Measurements from ENCODE around the gene TMEM221.

The TMEM221 gene

DNA sequence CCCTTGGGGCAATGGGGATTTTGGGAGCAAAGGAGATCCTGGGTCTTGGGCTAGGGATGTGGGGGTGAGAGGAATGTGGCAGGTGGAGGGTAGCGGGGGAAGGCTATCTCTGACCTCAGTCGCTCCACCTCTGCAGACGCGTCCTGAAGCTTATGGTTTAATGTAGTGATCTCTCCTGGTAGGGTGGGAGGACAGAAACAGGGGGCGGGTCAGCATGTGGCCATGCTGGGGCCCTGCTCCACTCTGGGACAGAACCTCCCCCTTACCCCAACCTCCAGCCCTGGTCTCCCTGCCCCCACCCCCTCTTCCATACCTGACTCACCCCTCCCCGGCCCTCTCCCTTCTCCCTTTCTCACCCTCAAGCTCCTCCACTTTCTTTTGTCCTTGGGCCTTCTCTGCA, 44.5 kb downstream of the TMEM221 start:
- H3K4me3 ChIP-seq (ENCODE audit: low read depth, low read length) = no peak overlapping the region
- TF ChIP-seq, protein P1, sequence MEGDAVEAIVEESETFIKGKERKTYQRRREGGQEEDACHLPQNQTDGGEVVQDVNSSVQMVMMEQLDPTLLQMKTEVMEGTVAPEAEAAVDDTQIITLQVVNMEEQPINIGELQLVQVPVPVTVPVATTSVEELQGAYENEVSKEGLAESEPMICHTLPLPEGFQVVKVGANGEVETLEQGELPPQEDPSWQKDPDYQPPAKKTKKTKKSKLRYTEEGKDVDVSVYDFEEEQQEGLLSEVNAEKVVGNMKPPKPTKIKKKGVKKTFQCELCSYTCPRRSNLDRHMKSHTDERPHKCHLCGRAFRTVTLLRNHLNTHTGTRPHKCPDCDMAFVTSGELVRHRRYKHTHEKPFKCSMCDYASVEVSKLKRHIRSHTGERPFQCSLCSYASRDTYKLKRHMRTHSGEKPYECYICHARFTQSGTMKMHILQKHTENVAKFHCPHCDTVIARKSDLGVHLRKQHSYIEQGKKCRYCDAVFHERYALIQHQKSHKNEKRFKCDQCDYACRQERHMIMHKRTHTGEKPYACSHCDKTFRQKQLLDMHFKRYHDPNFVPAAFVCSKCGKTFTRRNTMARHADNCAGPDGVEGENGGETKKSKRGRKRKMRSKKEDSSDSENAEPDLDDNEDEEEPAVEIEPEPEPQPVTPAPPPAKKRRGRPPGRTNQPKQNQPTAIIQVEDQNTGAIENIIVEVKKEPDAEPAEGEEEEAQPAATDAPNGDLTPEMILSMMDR (IDR thresholded peaks at IDR 0.05; ENCODE audit: low read depth, low read length) = no peak

DNA sequence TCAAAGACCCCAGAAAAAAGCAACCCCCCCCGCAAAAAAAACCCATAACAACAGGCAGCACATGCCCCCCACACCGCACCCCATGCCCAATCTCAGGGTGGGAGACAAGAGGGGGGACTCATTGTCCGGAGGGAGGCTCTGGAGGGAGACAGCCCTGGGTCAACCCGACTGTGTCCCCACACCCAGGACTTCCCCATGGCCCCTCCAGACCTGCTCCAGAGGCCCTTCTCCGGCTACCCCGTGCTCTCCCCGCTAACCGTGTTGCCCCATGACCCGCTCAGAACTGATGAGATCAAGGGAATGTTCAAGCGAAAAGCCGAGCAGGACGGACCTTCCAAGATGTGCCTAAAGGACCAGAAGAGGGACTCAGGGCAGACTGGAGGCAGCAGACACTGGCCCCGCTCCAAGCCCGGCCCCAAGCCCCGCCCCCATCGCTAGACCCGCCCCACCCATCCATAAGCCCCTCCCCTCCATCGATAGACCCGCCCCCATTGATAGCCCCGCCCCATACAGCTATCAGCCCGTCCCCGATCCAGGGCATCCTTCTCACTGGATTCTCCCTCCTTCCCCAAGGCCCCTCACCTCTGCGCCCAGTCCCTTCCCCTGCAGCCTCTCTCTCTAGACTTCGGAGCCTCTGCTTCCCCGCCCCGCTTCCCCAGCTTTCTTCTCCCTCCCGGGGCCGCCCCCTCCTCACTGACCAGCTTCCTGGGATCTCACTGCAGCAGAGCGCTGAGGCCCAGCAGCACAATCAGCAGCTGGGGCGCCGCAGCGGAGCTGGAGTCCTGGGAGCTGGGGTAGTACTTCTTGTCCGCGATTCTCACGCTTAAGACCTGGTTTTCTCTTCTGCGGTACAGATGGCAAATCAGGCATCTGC, 45.2 kb downstream of the TMEM221 start:
- TF ChIP-seq, protein P1 (IDR thresholded peaks at IDR 0.05; ENCODE audit: low read depth, low read length) = no peak
- H3K4me3 ChIP-seq (ENCODE audit: low read depth, low read length) = no peak overlapping the region

DNA sequence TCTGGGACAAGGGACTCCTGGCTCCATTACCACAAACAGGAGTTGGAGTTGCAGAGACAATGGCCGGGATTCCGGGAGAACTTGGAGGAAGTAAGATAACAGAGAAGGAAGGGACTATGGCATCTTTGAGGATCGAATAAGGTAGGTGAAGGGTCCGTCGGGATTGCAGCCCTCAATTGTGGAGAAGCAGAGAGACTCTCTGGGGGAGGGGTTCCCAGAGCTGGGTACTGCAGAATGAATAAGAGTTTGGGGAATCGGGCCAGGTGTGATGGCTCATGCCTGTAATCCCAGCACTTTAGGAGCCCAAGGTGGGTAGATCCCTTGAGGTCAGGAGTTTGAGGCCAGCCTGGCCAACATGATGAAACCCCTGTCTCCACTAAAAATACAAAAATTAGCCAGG, 46.8 kb downstream of the TMEM221 start:
- no peak overlapping the region for H3K4me3 ChIP-seq (ENCODE audit: low read depth, low read length)
- TF ChIP-seq, protein P1 (IDR thresholded peaks at IDR 0.05; ENCODE audit: low read depth, low read length) = no peak

- H3K4me3 ChIP-seq (ENCODE audit: low read depth, low read length) = no peak overlapping the region
- TF ChIP-seq, protein P1 (IDR thresholded peaks at IDR 0.05; ENCODE audit: low read depth, low read length) = no peak
These were observed 49.5 kb downstream of the TMEM221 start for GRCh38 chr19:17398902-17399527.

DNA sequence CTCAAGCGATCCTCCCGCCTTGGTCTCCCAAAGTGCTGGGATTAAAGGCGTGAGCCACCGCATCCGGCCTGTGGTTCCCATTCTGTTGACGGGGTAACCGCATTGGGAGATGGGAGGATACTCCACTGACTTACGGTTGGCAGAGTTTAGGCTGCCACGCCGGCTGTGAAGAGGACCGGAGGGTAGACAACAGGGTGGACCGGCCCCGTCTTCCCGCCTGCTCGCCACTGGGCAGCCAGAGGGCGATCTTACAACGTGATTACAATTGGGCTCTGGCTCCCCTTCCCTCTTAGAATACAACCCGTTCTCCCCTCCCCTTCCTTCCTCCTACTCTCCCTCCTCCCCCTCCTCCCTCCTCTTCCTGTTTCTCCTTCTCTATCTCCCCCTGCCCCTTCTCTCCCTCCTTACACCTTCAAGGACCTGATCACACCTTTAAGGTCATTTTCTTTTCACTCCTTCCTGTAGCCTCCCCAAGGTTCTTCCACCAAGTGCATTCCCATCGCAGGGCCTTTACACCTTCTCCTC, 53.5 kb downstream of the TMEM221 start:
- TF ChIP-seq, protein P1 (IDR thresholded peaks at IDR 0.05; ENCODE audit: low read depth, low read length) = peak; percentile 44
- H3K4me3 ChIP-seq (ENCODE audit: low read depth, low read length) = no peak overlapping the region

DNA sequence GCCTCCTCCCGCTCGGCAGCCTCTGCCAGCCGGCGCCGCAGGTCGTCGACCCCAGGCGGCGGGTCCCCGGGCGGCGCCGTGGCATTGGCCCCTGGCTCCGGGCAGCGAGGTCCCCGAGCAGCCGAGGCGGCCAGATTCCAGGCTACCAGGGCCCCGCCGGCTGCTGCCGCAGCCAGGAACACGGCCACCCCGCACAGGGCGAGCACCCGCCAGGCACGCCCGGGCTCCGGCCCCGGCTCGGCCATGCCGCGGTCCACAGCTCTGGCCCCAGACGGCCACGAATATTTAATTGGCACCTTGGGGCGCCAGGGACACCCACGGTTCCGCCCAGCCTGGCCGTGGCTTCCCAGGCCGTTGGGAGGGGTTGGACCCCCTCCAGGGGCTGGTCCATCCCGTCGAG, 54.6 kb downstream of the TMEM221 start, which contains the start of gene CCDC194:
Gene CCDC194 (minus strand): TSS at position 283 of the 400 bp plus-strand sequence. CDS start 38 bp downstream, at position 245.
- TF ChIP-seq, protein P1 (IDR thresholded peaks at IDR 0.05; ENCODE audit: low read depth, low read length) = no peak
- no peak within 1 kb of the TSS for H3K4me3 ChIP-seq (ENCODE audit: low read depth, low read length)

DNA sequence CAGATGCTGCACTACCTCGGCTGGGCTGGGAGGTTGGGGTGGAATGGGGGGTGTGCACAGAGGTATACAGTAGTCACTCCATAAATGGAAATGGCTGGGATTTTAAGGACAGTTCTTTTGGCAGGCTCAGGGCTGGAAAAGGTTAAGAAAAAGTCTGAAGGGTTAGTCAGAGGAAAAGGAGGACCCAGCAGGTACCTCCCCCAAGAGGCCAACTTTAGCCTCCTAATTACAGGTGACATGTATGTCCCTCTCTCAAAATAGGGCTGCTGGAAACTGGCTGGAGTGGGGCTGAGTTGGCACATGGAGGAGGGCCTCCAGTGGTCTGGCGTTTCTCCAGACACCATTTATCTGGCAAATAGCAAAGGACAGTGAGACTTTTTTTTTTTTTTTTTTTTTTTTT, 55.5 kb downstream of the TMEM221 start:
- H3K4me3 ChIP-seq (ENCODE audit: low read depth, low read length) = no peak overlapping the region
- TF ChIP-seq, protein P1 (IDR thresholded peaks at IDR 0.05; ENCODE audit: low read depth, low read length) = no peak

All from WI38 (cell line).